Measurements from ENCODE around the gene RIN3.

DNA sequence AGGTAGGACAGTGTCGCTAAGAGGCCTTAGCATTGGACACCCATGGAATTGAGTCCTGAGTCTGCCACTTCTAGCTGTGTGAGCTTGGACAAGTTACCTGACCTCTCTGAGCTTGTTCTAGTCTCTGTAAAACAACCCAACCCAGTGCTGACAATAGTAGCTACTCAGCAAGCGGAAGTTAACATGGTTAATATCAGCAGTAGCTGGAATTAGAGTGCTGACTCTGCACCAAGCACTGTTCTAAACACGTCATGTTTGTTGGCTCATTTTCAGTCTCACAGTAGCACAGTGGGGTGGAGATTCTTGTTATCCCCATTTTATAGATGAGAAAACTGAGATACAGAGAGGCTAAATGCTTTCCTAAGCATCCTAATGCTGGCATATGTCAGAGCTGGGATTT lies 47.5 kb upstream of the RIN3 start:
- TF ChIP-seq CTCF (IDR thresholded peaks at IDR 0.05; ENCODE audit: low read length) (no peak), EZH2phosphoT487 (IDR thresholded peaks at IDR 0.05; ENCODE audit: low read length) (no peak), EZH2 (optimal IDR thresholded peaks at IDR 0.05; ENCODE audit: low read depth, low read length) (no peak)
